ENCODE measurements around the gene SMG9. TPM values are rescaled to one million over a fixed set of nuclear protein-coding genes. Genes with fewer than 3 reads are reported as not detected.

SMG9 gene
- total RNA-seq, 4 donors from 2014 or later: 14.6 to 49.8 (median 28.0) TPM

DNA sequence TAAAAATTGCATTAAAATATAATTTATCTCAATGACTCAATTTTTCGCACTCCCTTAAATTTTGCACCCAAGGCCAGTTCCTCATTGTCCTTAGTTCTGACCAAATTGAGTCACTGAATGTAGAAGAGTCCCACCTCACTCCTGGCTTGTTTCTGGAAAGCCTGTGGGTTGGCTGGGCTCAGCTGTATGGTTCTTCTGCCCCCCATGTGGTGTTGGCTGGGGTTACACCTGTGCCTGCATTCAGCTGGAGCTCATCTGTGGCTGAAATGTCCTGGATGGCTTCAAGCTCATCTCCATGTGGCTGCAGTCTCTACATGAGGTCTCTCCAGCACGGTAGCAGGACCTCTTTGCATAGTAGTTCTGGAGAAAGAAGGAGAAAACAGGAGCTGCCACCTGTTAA, 46.0 kb downstream of the SMG9 start:
- 69 to 70% methylated on average over 2 of the region's 2 CpGs for WGBS, 2 donors
- Histone ChIP-seq H3K4me1 (no peaks in the 10 kb centered on the region), H3K36me3 (no peaks in the 10 kb centered on the region), H3K9me3 (peaks cover 0 to 10% (median 3%) of the 10 kb centered on the region in 4 donors), H3K4me3 (no peak overlapping the region), H3K27me3 (no peaks in the 10 kb centered on the region), H3K27ac (no peak overlapping the region)
- TF ChIP-seq EP300 (IDR thresholded peaks at IDR 0.05) (no peak), POLR2A (IDR thresholded peaks at IDR 0.05) (no peak)
- TF ChIP-seq, protein P1, sequence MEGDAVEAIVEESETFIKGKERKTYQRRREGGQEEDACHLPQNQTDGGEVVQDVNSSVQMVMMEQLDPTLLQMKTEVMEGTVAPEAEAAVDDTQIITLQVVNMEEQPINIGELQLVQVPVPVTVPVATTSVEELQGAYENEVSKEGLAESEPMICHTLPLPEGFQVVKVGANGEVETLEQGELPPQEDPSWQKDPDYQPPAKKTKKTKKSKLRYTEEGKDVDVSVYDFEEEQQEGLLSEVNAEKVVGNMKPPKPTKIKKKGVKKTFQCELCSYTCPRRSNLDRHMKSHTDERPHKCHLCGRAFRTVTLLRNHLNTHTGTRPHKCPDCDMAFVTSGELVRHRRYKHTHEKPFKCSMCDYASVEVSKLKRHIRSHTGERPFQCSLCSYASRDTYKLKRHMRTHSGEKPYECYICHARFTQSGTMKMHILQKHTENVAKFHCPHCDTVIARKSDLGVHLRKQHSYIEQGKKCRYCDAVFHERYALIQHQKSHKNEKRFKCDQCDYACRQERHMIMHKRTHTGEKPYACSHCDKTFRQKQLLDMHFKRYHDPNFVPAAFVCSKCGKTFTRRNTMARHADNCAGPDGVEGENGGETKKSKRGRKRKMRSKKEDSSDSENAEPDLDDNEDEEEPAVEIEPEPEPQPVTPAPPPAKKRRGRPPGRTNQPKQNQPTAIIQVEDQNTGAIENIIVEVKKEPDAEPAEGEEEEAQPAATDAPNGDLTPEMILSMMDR (IDR thresholded peaks at IDR 0.05): no peak
- no peak for DNase-seq (ENCODE audit: low spot score in 2 of 2)

DNA sequence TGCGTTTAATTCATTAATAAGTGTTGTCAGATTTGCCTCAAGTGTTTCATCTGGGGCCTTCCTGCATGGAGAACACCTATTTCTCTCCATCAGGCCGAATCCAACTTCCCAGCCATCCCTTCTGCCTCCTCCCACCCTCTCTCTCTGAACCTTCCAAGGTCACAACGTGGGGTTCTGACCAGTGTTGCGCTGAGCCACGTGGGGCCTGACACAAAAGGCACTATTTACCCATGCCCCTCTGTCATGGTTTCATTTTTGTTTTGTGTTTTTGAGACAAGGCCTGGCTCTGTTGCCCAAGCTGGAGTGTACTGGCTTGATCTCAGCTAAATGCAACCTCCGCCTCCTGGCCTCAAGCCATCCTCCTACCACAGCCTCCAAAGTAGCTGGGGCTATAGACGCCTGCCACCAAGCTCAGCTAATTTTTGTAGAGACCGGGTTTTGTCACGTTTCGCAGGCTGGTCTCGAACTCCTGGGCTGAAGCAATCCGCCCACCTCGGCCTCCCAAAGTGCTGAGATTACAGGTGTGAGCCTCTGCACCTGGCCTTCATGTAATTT, 47.5 kb downstream of the SMG9 start:
- WGBS, 2 donors: 70 to 71% methylated on average over 13 of the region's 13 CpGs

DNA sequence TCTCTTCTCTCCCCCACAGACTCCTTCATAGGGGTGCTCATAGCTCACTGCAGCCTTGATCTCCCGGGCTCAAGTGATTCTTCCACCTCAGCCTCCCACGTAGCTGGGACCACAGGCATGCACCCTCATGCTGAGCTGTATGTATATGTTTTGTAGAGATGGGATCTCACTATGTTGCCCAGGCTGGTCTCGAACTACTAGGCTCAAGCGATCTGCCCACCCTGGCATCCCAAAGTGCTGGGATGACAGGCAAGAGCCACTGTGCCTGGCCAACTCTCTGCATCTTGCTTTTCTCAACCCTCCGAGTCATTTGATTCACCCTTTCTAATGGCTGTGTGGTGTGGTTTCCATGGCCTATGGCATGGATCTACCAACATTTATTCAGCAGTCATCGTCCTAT, 49.0 kb downstream of the SMG9 start:
- no peaks in the 10 kb centered on the region for H3K27me3 ChIP-seq
- H3K27ac ChIP-seq: no peak overlapping the region
- DNase-seq (ENCODE audit: low spot score in 2 of 2): no peak
- peaks cover 0 to 10% (median 3%) of the 10 kb centered on the region in 4 donors for H3K9me3 ChIP-seq
- WGBS, 2 donors: 79 to 80% methylated on average over 6 of the region's 6 CpGs
- TF ChIP-seq, protein P1 (IDR thresholded peaks at IDR 0.05): no peak
- TF ChIP-seq POLR2A (IDR thresholded peaks at IDR 0.05) (no peak), EP300 (IDR thresholded peaks at IDR 0.05) (no peak)
- no peaks in the 10 kb centered on the region for H3K4me1 ChIP-seq
- H3K4me3 ChIP-seq: no peak overlapping the region
- no peaks in the 10 kb centered on the region for H3K36me3 ChIP-seq

More for the DNA sequence above, 47.5 kb downstream of the SMG9 start:
- Histone ChIP-seq H3K27ac (no peak overlapping the region), H3K36me3 (no peaks in the 10 kb centered on the region), H3K9me3 (peaks cover 0 to 10% (median 3%) of the 10 kb centered on the region in 4 donors), H3K4me3 (no peak overlapping the region), H3K4me1 (no peaks in the 10 kb centered on the region), H3K27me3 (no peaks in the 10 kb centered on the region)
- TF ChIP-seq, protein P1 (IDR thresholded peaks at IDR 0.05): no peak
- no peak for TF ChIP-seq EP300 (IDR thresholded peaks at IDR 0.05)
- TF ChIP-seq POLR2A (IDR thresholded peaks at IDR 0.05): no peak
- DNase-seq (ENCODE audit: low spot score in 2 of 2): no peak

- Histone ChIP-seq H3K27me3 (peaks cover 0 to 4% of the 10 kb centered on the region in 2 donors), H3K27ac (no peak overlapping the region), H3K4me1 (peaks cover 0 to 14% (median 4%) of the 10 kb centered on the region in 4 donors), H3K4me3 (no peak overlapping the region), H3K9me3 (peaks cover 0 to 8% (median 3%) of the 10 kb centered on the region in 4 donors), H3K36me3 (no peaks in the 10 kb centered on the region)
- WGBS, 2 donors: 73 to 79% methylated on average over 7 of the region's 7 CpGs
- no peak for DNase-seq (ENCODE audit: low spot score in 2 of 2)
- TF ChIP-seq, protein P1 (IDR thresholded peaks at IDR 0.05): no peak
- TF ChIP-seq EP300 (IDR thresholded peaks at IDR 0.05) (no peak), POLR2A (IDR thresholded peaks at IDR 0.05) (no peak)
Measured at GRCh38 chr19:43704002-43704705, 50.6 kb downstream of the SMG9 start.

DNA sequence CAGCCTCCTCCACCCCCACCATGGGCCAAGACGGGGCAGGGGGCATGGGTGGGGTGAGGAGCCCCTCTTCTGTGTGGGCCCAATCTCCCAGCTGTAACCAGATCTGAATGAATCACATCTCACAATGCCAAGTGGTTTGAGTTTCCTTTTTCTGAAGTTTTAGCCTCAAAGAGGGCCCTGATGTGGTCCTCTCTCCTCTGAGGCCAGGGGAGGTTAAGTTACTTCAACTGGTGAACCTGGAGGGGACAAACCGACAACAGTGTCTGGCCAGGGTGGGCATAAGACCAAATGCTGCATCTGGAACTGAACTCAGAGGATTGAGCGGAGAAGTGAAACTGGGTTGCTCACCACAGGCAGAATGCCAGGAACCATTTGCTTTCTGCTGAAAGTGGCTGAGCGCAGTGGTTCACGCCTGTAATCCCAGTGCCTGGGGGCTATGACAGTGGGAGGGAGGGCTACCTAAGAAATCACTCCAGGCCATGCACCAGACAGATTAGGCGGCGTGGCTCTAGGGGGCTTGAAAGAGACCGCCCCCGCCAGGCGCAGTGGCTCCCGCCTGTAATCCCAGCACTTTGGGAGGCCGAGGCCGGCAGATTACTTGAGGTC, 54.3 kb downstream of the SMG9 start:
- 48 to 56% methylated on average over 8 to 13 of the region's 13 CpGs for WGBS, 2 donors
- TF ChIP-seq, protein P1 (IDR thresholded peaks at IDR 0.05): no peak
- TF ChIP-seq POLR2A (IDR thresholded peaks at IDR 0.05) (no peak), EP300 (IDR thresholded peaks at IDR 0.05) (no peak)
- Histone ChIP-seq H3K4me3 (peak overlapping the region in 3 of 4 donors; percentile 5 to 26 (median 13)), H3K36me3 (no peaks in the 10 kb centered on the region), H3K27me3 (peaks cover 0 to 12% of the 10 kb centered on the region in 2 donors), H3K27ac (peak overlapping the region in 3 of 4 donors; percentile 15 to 73 (median 69)), H3K9me3 (peaks cover 0 to 13% (median 0%) of the 10 kb centered on the region in 4 donors), H3K4me1 (peaks cover 0 to 17% (median 5%) of the 10 kb centered on the region in 4 donors)
- DNase-seq (ENCODE audit: low spot score in 2 of 2): peak; percentile 23 to 40

Data from tibial nerve (tissue), 4 donors.